ENCODE results near the gene TMEM187.

DNA sequence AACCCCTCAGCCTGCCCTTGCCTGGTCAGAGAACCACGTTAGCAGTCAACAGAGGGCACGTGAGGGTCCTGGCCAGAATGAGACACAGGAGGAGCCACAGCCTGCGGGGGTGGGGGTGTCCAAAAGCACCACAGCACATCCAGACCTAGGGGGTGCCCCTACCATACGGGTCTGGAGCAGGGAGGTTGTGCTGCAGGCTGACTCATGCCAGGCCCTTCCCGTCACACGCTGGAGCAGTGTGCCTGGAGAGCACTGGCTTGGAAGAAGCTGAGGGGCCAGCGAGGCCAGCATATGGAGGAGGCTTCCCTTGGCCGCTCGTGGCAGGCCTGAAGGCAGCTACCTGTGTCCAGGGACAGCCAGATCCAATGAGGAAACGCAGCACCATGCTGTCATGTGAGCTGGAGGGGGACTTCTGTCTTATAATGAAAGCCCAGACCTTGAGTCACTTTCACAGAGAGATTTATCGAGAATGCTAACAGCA is 48.6 kb downstream of the TMEM187 start:
- TF ChIP-seq POLR2AphosphoS5 (IDR thresholded peaks at IDR 0.05), result no peak
- TF ChIP-seq, protein P1, sequence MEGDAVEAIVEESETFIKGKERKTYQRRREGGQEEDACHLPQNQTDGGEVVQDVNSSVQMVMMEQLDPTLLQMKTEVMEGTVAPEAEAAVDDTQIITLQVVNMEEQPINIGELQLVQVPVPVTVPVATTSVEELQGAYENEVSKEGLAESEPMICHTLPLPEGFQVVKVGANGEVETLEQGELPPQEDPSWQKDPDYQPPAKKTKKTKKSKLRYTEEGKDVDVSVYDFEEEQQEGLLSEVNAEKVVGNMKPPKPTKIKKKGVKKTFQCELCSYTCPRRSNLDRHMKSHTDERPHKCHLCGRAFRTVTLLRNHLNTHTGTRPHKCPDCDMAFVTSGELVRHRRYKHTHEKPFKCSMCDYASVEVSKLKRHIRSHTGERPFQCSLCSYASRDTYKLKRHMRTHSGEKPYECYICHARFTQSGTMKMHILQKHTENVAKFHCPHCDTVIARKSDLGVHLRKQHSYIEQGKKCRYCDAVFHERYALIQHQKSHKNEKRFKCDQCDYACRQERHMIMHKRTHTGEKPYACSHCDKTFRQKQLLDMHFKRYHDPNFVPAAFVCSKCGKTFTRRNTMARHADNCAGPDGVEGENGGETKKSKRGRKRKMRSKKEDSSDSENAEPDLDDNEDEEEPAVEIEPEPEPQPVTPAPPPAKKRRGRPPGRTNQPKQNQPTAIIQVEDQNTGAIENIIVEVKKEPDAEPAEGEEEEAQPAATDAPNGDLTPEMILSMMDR (IDR thresholded peaks at IDR 0.05), result no peak
- TF ChIP-seq POLR2A (IDR thresholded peaks at IDR 0.05), result no peak
- no peak for TF ChIP-seq EP300 (IDR thresholded peaks at IDR 0.05)
